LNCAP (cell line): ENCODE data around the gene PTPN4.

Experiments
- CTCF ChIP-seq: fragments of 450-650 bp; IDR thresholded peaks from 2 replicates; pipeline ENCODE4 v1.5.1; 2017; ENCODE audit warnings: mild to moderate bottlenecking

Gene PTPN4

GRCh38 chr2:119864318-119864717 is 104.6 kb downstream of the PTPN4 start:
- no peak for TF ChIP-seq CTCF

- no peak for TF ChIP-seq CTCF
Observed at GRCh38 chr2:119871725-119872124, 112.0 kb downstream of the PTPN4 start.

DNA sequence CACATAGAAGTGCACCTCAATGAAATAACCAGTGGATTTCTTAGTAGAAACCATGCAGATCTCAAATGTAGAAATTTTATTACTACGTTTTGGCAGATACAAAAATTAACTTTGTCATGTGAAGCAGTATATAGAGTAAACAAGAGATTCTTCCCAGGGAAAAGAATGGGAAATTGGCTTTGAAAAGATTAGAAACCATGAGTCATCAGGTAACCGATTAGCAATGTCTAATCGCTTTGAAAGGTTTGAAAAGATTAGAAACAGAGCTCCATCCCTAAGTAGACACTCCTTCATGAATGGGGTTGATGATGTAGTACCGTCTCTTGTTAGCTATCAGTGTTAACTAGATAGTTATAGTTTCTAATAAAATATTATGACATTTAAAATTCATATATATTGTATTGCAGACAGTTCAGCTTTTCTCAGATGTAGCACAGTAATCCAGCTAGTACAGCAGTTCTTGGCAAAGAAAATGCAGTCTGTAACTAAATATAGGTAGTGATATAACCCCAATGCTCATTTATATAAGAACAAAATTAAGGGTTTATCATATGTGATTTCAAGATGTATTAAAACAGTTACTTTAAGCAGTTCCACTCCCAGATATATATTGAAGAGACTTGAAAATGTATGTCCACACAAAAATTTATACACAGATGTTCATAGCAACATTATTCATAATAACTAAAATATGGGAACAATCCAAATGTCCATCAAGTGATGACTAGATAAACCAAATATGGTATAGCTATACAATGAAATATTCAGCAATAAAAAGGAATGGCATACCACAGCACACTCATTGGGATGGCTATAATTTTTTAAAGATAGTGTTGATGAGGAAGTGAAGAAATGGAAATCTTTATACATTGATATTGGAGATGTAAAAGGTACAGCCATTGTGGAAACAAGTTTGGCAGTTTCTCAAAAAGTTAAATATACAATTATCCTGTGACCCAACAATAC is 113.9 kb downstream of the PTPN4 start:
- TF ChIP-seq CTCF = no peak

DNA sequence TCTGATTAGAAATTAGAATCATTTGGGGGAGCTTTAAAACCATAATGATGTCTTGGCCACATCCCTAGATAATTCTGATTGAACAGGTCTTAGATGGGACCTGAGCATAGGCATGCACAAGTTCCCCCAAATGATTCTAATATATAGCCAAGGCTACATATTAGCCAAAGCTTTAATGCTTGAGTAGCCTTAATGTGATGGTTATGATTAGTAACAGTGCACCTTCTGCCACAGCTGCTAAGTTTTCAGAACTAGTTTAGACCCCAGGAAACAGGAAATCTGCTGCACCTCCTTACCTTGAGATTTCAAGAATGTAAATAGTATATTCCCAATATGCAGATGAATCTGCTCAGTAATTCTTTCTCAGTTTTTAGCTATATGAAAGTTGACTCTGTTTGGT is 119.8 kb downstream of the PTPN4 start:
- TF ChIP-seq CTCF = no peak

- TF ChIP-seq CTCF = no peak
Observed at GRCh38 chr2:119888680-119889079, 129.0 kb downstream of the PTPN4 start.

DNA sequence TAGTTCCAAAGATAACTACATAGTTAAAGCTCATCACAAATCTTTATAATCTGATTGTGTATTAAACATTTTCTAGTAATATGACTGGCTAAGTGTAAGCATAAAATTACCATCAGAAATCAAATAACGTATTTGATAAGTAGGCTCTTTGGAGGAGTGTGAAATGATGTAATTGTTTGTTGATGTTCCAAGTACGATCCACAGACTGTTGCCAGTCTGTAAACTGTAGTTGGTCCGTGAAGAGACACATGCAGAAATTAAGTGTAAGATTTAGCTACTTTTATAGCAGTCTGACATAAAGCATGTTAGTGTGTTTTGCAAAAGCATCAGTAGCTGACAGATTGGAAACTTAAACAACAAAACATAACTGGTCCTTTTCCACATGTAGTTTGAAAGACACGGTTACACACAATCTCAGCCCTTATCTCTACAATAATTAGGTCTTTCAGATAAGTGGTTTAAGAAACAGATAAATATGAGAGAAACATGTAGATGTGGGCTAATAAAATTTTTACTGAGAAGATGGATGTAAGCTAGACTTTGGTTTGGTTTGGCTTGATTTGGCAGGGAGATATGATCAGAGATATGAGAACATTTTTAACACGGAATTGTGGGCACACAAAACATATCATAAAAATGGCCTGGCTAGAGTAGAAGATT is 138.1 kb downstream of the PTPN4 start:
- TF ChIP-seq CTCF = no peak

- no peak for TF ChIP-seq CTCF
Observed at GRCh38 chr2:119901013-119901412, 141.3 kb downstream of the PTPN4 start.
